ENCODE data around the gene AMBRA1.

The AMBRA1 gene

DNA sequence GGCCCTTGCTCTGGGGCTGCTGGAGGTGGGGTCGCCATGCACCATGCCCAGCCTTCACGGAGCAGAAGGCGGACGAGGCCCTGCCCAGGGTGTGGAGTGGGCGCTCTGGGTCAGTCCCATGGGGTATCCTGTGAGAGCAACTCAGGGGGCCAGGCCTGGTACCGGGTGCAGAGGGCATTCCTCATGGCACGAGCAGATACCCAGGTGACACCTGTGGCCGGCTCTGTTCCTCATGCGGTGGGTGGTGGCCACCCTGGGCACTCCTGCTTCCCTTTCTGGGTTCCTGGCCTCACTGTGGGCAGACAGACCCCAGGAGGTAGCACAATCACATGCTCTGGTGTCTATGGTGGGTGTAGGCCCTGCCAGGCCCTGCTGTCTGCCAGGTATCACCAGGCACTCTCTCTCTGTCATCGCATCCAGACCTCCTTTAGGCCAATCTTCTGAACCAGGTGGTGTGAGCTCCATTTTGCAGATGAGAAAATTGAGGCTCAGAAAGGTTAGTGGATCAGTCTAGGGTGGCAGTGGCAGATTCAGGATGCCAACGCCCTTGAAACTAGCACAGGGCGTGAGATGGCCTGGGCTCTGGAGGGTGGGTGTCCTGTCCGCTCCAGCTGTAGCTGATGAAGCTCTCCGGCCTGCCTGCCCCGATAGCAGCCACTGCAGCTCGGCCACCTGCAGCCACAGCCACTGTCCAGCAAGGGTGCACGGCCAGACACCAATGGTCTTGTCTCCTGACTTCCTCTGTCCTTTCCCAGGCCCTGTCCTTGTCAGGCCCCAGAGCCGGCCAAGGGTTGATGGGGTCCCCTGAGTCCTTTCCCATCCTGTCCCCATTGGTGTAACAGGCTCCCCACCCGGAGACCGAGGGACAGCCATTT lies 231.4 kb downstream of the AMBRA1 start:
- Mint-ChIP-seq H3K9me3 (no peaks in the 10 kb centered on the region), H3K27ac (no peak overlapping the region), H3K4me3 (peak overlapping the region; percentile 11), H3K4me1 (peaks cover 21% of the 10 kb centered on the region), H3K36me3 (no peaks in the 10 kb centered on the region), H3K27me3 (no peaks in the 10 kb centered on the region)
- ATAC-seq (ENCODE audit: low read depth) (no peak), DNase-seq (ENCODE audit: low spot score in 2 of 2) (no peak)

DNA sequence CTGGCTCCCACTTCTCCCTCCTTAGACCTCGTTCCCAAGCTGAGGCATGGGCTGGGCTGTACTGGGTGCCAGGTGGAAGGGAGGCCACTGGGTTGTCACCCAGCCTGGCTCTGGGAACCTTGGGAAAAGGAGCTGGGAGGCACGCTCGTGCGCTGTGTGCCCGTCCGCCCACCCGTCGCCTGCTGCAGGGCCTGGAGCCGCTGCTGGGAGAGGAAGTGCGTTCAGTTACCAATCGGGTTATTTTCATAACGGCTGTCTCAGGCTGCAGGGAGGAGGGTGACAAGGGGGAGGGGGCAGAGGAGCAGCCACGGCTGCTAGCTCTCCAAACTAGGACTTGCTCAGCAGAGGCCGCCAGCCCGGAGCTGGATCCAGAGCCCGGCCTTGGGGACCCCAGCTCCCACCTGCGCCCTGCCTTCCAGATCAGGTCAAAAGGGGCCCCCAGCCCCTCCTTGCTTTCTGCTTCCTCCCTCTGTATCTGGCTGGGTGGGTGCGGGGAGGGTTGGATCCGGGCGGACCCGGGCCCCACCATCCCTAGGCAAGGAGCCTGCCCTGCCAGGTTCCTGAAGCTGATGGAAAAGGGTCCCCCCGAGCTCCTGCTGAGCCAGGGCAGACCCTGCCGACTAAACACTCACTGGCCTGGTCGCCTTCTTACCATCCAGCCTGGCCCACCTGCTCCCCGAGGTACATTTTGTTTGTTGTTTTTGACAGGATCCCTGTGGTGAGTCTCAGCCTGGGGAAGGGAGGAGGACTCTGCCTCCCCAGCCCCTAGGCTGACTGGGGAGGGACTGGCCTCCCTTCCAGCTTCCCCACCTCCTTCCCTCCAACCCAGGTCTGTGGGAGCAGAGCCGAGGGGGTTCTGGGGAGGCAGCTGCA lies 232.3 kb downstream of the AMBRA1 start:
- Mint-ChIP-seq H3K27ac (peak overlapping the region; percentile 56), H3K27me3 (no peaks in the 10 kb centered on the region), H3K36me3 (no peaks in the 10 kb centered on the region), H3K4me3 (peak overlapping the region; percentile 74), H3K9me3 (no peaks in the 10 kb centered on the region), H3K4me1 (peaks cover 23% of the 10 kb centered on the region)
- peak; percentile 96 for ATAC-seq (ENCODE audit: low read depth)
- peak in 1 of 2 donors; percentile 49 for DNase-seq (ENCODE audit: low spot score in 2 of 2)

DNA sequence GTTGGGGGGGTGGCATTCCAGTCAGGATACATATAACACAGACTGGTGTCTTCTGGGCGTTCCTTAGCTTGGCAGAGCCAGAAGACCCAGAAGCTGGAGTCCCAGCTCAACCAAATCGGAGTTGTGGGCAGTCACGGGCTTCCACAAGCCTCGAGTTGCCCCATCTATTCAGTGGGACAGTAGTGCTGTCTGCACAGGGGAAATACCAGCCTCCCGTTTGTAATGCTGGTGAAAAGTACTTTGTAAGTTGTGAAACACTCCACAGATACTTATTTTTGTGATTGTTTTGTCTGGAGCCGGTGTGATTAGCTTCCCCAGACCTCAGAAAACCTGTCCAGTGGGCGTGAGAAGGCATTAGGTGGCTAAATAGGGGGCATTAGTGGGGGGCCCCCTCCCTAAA lies 232.9 kb downstream of the AMBRA1 start:
- no peak for DNase-seq (ENCODE audit: low spot score in 2 of 2)
- no peaks in the 10 kb centered on the region for H3K27me3 Mint-ChIP-seq
- H3K36me3 Mint-ChIP-seq, result no peaks in the 10 kb centered on the region
- peak overlapping the region; percentile 56 for H3K27ac Mint-ChIP-seq
- peak; percentile 29 for ATAC-seq (ENCODE audit: low read depth)
- no peaks in the 10 kb centered on the region for H3K9me3 Mint-ChIP-seq
- peaks cover 23% of the 10 kb centered on the region for H3K4me1 Mint-ChIP-seq
- H3K4me3 Mint-ChIP-seq, result peak overlapping the region; percentile 74

DNA sequence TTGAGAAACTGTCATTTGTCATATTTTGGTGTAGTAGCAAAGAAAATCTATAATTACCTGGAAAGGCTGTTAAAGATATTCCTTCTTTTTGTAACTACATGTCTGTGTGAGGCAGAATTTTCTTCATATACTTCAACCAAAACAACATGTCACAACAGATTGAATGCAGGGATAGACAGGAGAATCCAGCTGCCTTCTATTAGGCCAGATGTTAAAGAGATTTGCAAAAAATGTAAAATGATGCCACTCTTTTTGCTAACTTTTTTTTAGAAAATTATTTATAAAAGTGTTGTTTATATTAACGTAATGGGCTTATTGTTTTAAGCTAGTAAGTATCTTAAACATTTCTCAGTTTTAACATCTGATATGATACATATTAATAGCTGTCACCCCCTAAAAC lies 233.9 kb downstream of the AMBRA1 start:
- Mint-ChIP-seq H3K4me3 (no peak overlapping the region), H3K27ac (no peak overlapping the region), H3K4me1 (peaks cover 23% of the 10 kb centered on the region), H3K27me3 (no peaks in the 10 kb centered on the region), H3K36me3 (no peaks in the 10 kb centered on the region), H3K9me3 (no peaks in the 10 kb centered on the region)
- DNase-seq (ENCODE audit: low spot score in 2 of 2) (no peak), ATAC-seq (ENCODE audit: low read depth) (no peak)

DNA sequence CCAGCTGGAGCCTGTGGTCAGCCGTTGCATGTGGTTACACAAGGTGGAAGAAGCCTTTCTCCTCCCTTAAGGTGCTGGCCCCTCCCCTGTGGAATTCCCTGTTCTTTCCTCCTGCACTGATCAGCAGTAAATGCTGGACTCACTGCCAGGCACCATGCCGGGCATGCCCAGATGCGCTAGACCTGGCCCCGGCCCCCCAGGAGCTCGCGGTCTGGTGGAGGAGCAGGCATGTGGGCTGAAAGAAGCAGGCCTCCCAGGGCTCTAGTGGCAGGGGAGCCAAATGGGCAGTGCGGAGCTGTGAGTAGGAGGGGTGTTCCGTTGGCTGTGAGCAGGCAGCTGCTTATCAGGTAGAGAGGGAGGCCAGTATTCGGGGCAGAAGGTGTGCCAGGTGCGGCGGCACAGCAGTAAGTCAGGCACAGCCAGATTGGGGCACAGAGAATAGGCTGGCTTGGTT lies 236.3 kb downstream of the AMBRA1 start:
- H3K4me3 Mint-ChIP-seq, result no peak overlapping the region
- H3K36me3 Mint-ChIP-seq, result peaks cover 3% of the 10 kb centered on the region
- DNase-seq (ENCODE audit: low spot score in 2 of 2), result no peak

DNA sequence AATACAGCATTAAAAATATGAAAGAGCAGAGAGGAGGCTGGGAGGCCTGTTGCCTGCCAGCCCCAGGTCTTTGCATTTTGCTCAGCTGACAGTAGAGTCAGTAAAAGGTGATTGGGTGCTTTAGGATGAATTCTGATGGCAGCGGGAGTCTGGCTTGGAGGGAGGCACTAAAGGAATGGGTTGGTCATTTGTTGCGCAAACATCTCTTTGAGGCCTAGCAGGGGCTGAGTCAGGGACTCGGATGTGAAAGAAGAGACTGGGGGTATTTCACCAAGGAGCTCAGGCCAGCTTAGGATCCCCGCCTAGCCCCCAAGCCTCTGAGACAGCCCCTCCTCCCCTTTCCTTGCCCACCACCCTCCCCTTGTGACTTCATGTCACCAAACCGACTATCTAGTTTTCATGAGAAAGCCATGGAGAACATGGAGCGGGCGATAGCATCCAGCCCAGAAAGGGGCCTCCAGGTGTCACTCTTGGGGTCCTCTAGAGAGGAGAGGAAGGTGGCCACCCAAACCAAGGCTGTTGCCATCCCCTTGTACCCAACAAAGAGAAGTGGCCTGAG lies 236.8 kb downstream of the AMBRA1 start:
- peaks cover 3% of the 10 kb centered on the region for H3K36me3 Mint-ChIP-seq
- peaks cover 22% of the 10 kb centered on the region for H3K4me1 Mint-ChIP-seq
- ATAC-seq (ENCODE audit: low read depth) (no peak), DNase-seq (ENCODE audit: low spot score in 2 of 2) (no peak)
- no peak overlapping the region for H3K27ac Mint-ChIP-seq
- H3K27me3 Mint-ChIP-seq, result no peaks in the 10 kb centered on the region
- no peak overlapping the region for H3K4me3 Mint-ChIP-seq
- H3K9me3 Mint-ChIP-seq, result no peaks in the 10 kb centered on the region

More for the DNA sequence above, 236.3 kb downstream of the AMBRA1 start:
- H3K27me3 Mint-ChIP-seq, result no peaks in the 10 kb centered on the region
- no peak for ATAC-seq (ENCODE audit: low read depth)
- peaks cover 22% of the 10 kb centered on the region for H3K4me1 Mint-ChIP-seq
- peak overlapping the region; percentile 51 for H3K27ac Mint-ChIP-seq
- H3K9me3 Mint-ChIP-seq, result no peaks in the 10 kb centered on the region

DNA sequence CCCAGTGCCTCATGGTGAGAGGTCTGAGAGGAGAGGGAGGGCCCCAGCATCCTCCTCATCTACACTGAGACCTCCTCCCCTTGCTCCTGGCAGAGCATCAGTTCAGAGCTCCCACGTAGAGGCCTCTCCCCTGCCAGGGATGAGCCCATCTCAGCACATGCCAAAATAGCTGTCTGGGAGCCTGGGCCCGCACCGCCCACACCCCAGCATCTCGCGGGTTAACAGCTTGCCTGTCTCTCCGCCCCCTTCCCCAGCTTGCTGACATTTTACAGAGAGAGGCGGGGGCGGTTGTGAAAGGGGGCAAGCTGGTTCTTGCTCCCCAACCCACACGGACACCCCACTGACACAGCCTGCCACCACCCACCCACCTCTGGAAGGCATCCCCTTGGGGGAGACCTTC lies 240.1 kb downstream of the AMBRA1 start:
- peaks cover 22% of the 10 kb centered on the region for H3K4me1 Mint-ChIP-seq
- H3K27me3 Mint-ChIP-seq, result no peaks in the 10 kb centered on the region
- peaks cover 3% of the 10 kb centered on the region for H3K36me3 Mint-ChIP-seq
- DNase-seq (ENCODE audit: low spot score in 2 of 2) (no peak), ATAC-seq (ENCODE audit: low read depth) (no peak)
- H3K4me3 Mint-ChIP-seq, result no peak overlapping the region
- no peak overlapping the region for H3K27ac Mint-ChIP-seq
- no peaks in the 10 kb centered on the region for H3K9me3 Mint-ChIP-seq

DNA sequence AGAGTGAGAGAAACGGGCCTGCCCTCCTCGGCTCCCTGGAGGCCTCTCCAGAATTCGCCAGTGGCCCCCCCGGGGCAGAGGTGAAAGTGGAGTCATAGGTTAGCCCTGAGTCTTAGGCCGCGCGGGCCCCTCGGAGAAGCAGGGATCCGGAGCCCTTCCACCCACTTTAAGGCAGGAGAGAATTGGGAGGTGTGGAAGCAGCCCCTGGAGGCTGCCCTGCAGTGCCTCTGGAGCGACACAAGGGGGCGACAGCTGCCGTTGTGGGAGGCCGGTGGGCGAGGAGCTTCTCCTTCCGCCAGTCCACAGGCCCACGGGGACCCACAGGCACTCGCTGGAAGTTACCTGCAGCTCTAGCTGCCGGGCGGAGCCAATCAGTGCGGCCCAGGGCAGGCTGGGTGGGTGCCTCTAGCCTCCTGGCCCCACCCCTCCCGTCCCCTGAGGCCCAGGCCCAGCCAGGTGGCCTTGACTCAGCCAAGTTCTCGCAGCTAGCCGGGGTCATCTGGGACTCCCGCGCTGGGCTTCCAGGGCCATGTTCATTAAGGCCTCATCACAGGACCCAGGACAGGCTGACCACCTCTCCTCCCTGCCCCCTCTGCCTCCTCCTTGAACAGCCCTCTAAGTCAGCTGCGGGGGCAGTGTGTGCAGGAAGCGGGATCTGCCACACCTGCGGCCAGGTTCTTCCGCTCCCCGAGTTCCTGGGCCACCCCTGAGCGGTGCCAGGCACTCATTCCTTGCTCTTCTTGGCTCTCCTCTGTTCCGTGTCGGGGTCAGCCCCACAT lies 241.6 kb downstream of the AMBRA1 start:
- Mint-ChIP-seq H3K9me3 (no peaks in the 10 kb centered on the region), H3K27me3 (no peaks in the 10 kb centered on the region), H3K4me1 (peaks cover 25% of the 10 kb centered on the region), H3K36me3 (peaks cover 3% of the 10 kb centered on the region), H3K4me3 (no peak overlapping the region), H3K27ac (no peak overlapping the region)
- DNase-seq (ENCODE audit: low spot score in 2 of 2) (no peak), ATAC-seq (ENCODE audit: low read depth) (no peak)

DNA sequence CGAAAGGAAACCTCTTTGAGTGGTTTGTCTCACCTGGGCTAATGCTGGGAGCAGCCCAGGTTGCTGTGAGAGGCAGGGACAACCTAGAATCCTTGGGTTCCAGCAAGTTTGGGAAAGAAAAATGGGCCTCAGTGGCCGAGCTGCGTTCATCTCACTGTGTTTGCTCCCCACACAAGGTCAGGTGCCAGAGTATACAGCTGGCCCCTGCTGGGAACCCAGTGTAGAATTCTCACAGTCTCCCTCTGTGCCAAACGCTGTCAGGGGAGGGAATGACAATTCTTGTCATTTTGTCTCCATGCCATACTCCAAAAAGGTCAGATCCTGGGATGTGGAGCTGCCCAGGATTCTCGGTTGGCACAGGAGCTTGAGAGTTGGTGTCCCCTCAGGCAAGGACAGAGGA lies 242.2 kb downstream of the AMBRA1 start:
- Mint-ChIP-seq H3K36me3 (peaks cover 3% of the 10 kb centered on the region), H3K4me3 (no peak overlapping the region), H3K4me1 (peaks cover 26% of the 10 kb centered on the region), H3K27ac (no peak overlapping the region), H3K9me3 (no peaks in the 10 kb centered on the region), H3K27me3 (no peaks in the 10 kb centered on the region)
- ATAC-seq (ENCODE audit: low read depth), result no peak
- DNase-seq (ENCODE audit: low spot score in 2 of 2), result no peak

DNA sequence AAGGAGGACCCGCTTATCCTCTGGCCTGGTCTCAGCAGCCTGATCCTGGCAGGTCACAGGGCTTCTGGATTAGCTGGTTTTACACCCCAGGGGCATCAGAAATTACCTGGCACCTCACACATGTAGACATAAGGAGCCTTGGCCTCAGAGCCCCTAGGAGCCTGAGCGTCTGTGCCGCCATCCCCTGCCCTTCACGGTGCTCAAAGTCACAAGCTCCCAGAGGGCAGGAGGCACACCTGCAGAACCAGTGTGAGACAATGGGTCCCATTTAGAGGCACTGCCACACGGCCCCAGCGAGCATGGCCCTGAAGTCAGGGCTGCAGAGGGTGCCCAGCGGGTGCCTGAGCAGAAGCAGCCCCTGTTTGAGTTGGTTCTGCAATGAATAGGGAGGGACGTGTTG lies 242.7 kb downstream of the AMBRA1 start:
- Mint-ChIP-seq H3K27me3 (no peaks in the 10 kb centered on the region), H3K4me1 (peaks cover 30% of the 10 kb centered on the region), H3K9me3 (no peaks in the 10 kb centered on the region), H3K4me3 (no peak overlapping the region), H3K27ac (no peak overlapping the region), H3K36me3 (peaks cover 3% of the 10 kb centered on the region)
- ATAC-seq (ENCODE audit: low read depth) (no peak), DNase-seq (ENCODE audit: low spot score in 2 of 2) (no peak)

DNA sequence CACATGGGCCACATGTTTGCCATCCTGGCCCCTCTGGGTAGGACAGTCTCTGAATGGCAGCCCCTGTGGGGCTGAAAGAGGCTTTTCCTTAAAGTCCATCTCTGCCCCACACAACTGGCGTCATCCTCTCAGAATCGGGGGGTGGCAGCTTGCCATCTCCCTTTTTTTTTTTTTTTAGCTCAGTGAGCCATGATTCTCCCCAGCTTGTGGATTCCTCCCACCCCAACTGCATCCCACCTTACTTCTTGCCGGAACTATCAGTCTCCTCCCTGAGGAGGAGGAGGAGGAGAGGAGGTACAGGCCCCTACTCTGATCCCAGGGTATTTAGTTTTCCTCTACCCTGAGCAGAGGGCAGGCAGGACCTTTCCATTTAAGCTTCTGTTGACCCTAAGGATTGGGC lies 243.1 kb downstream of the AMBRA1 start:
- no peak for DNase-seq (ENCODE audit: low spot score in 2 of 2)
- H3K4me3 Mint-ChIP-seq, result no peak overlapping the region
- H3K36me3 Mint-ChIP-seq, result peaks cover 3% of the 10 kb centered on the region
- no peaks in the 10 kb centered on the region for H3K9me3 Mint-ChIP-seq
- ATAC-seq (ENCODE audit: low read depth), result no peak
- H3K27me3 Mint-ChIP-seq, result no peaks in the 10 kb centered on the region
- no peak overlapping the region for H3K27ac Mint-ChIP-seq
- H3K4me1 Mint-ChIP-seq, result peaks cover 32% of the 10 kb centered on the region

DNA sequence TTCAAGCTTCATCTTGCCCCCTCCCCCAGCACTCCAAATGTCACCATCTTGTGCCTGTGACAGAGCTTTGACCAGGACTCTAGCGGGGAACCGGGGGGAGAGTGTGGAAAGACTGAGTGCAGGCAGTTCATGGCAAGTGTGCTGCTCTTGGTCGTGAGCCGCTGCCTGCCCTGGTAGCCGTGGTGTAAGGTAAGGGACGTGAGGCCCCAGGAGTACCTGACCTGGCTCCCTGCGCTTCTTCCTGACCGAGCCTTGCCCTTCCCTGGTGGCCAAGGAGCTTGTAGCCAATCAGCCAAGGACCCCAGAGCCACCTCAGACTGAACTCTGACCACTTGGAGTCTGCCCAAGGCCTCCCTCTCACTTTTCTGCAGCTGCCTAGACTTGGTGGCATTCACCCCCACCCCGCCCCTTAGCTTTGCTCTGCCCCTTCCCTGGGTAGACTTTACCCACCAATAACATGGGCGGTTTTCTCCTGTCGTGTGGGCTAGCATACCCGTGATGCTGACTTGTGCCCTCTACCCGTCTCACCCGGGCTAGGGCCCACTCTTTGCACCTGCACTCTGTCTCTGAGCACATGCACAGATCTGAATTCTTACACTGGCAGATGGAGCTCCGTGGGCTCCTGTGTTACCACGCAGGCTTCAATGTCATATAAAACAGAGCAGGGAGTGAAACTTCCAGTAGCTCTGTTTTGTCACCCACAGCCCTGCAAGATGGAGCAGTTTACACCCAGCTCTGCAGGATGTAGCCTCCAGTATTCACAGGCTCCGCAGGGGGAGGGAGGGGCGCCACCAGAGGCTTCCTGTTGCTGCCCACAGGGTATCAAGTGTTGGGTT lies 245.0 kb downstream of the AMBRA1 start:
- Mint-ChIP-seq H3K4me3 (peak overlapping the region; percentile 81), H3K27me3 (no peaks in the 10 kb centered on the region), H3K4me1 (peaks cover 40% of the 10 kb centered on the region), H3K27ac (peak overlapping the region; percentile 58), H3K9me3 (no peaks in the 10 kb centered on the region), H3K36me3 (peaks cover 1% of the 10 kb centered on the region)
- ATAC-seq (ENCODE audit: low read depth), result no peak
- no peak for DNase-seq (ENCODE audit: low spot score in 2 of 2)
